GM23338 (cell line): ENCODE measurements around the gene ATP8A2. TPM values are rescaled to one million over a fixed set of nuclear protein-coding genes. Genes with fewer than 3 reads are reported as not detected.

Experiments used
- ATAC-seq: fragments of 200-7000 bp; cut with Tn5 transposase; 3 replicates; pipeline ENCODE4 v1.9.1; 2020
- DNase-seq: peaks from one replicate; pipeline ENCODE4 v3.0.0-alpha.2; 2015; ENCODE audit warnings: low spot score
- H2AFZ ChIP-seq: fragments of 200-600 bp; sonication (generic); 2 replicates; pipeline ENCODE4 v1.8.0; 2016; ENCODE audit warnings: antibody characterized with exemption, mild to moderate bottlenecking, moderate library complexity
- H3F3A ChIP-seq: fragments of 200-600 bp; sonication (generic); replicated peaks from 2 replicates; pipeline ENCODE4 v1.8.0; 2017; ENCODE audit warnings: antibody characterized with exemption, mixed run types, low read depth
- H3K27ac ChIP-seq: fragments of 200-600 bp; sonication (generic); 2 replicates; pipeline ENCODE4 v1.6.1; 2016; ENCODE audit warnings: low read depth
- H3K27me3 ChIP-seq: fragments of 200-600 bp; sonication (generic); 2 replicates; pipeline ENCODE4 v1.8.0; 2016; ENCODE audit warnings: mild to moderate bottlenecking, mixed run types, moderate library complexity; ENCODE audit not compliant: insufficient read depth
- H3K36me3 ChIP-seq: fragments of 200-600 bp; sonication (generic); 2 replicates; pipeline ENCODE4 v1.8.0; 2016; ENCODE audit warnings: mild to moderate bottlenecking; ENCODE audit not compliant: insufficient read depth
- H3K4me1 ChIP-seq: fragments of 200-600 bp; sonication (generic); 2 replicates; pipeline ENCODE4 v1.8.0; 2016; ENCODE audit warnings: mild to moderate bottlenecking, moderate library complexity; ENCODE audit not compliant: insufficient read depth
- H3K4me2 ChIP-seq: fragments of 200-600 bp; sonication (generic); 2 replicates; pipeline ENCODE4 v1.7.1; 2017; ENCODE audit warnings: mixed run types
- H3K4me3 ChIP-seq: fragments of 200-600 bp; sonication (generic); 2 replicates; pipeline ENCODE4 v1.6.1; 2016; ENCODE audit warnings: mixed run types
- H3K79me2 ChIP-seq: fragments of 200-600 bp; sonication (generic); replicated peaks from 2 replicates; pipeline ENCODE4 v1.8.0; 2017; ENCODE audit warnings: mild to moderate bottlenecking; ENCODE audit not compliant: insufficient read depth
- H3K9me2 ChIP-seq: fragments of 200-600 bp; sonication (generic); 2 replicates; pipeline ENCODE4 v1.8.0; 2017; ENCODE audit not compliant: insufficient read depth
- H4K20me1 ChIP-seq: fragments of 200-600 bp; sonication (generic); replicated peaks from 2 replicates; pipeline ENCODE4 v1.8.0; 2017; ENCODE audit warnings: mild to moderate bottlenecking; ENCODE audit not compliant: insufficient read depth
- H3K27ac Mint-ChIP-seq: 2 replicates; pipeline ENCODE4 v1.8.0; 2020; ENCODE audit warnings: inconsistent platforms, mild to moderate bottlenecking, moderate library complexity, mixed read lengths
- H3K27me3 Mint-ChIP-seq: 3 replicates; pipeline ENCODE4 v1.8.0; 2022; ENCODE audit warnings: low read depth, mild to moderate bottlenecking, moderate library complexity, mixed read lengths, inconsistent platforms; ENCODE audit not compliant: insufficient read depth, poor library complexity
- H3K36me3 Mint-ChIP-seq: 3 replicates; pipeline ENCODE4 v1.8.0; 2021; ENCODE audit warnings: low read depth, mild to moderate bottlenecking, inconsistent platforms, moderate library complexity, mixed read lengths
- H3K4me1 Mint-ChIP-seq: 3 replicates; pipeline ENCODE4 v1.8.0; 2020; ENCODE audit warnings: mild to moderate bottlenecking, inconsistent platforms, mixed read lengths
- H3K4me3 Mint-ChIP-seq: 3 replicates; pipeline ENCODE4 v1.8.0; 2021; ENCODE audit warnings: moderate library complexity, mild to moderate bottlenecking, inconsistent platforms, mixed read lengths
- H3K9me3 Mint-ChIP-seq: 3 replicates; pipeline ENCODE4 v1.8.0; 2020; ENCODE audit warnings: moderate library complexity, mild to moderate bottlenecking, inconsistent platforms, mixed read lengths
- CREB1 ChIP-seq: fragments of 250-450 bp; sonication (Bioruptor Pico); IDR thresholded peaks from 2 replicates; pipeline ENCODE4 v1.5.0; 2020; ENCODE audit warnings: low read depth, mild to moderate bottlenecking, moderate library complexity
- CTCF ChIP-seq, 2 experiments: fragments of 200-600 bp in 1 of 2; sonication (generic) in 1 of 2; conservative IDR thresholded peaks; 2 replicates each; pipeline versions ENCODE4 v1.5.1 to v1.6.1; 2016 to 2017; ENCODE audit warnings: antibody characterized with exemption in 2 of 2, low read depth in 2 of 2, mild to moderate bottlenecking in 2 of 2, moderate library complexity in 1 of 2
- ETS1 ChIP-seq: IDR thresholded peaks from 2 replicates; pipeline ENCODE4 v1.6.1; 2016; ENCODE audit warnings: antibody characterized with exemption
- JUNB ChIP-seq: IDR thresholded peaks from one replicate; pipeline ENCODE4 v1.6.1; 2016; ENCODE audit warnings: antibody characterized with exemption; ENCODE audit not compliant: unreplicated experiment
- ZNF331 ChIP-seq: fragments of 250-450 bp; sonication (Bioruptor Pico); IDR thresholded peaks from 2 replicates; pipeline ENCODE4 v1.5.0; 2020; ENCODE audit warnings: low read depth, mild to moderate bottlenecking, moderate library complexity
- ZNF462 ChIP-seq: fragments of 250-450 bp; sonication (Bioruptor Pico); IDR thresholded peaks from 2 replicates; pipeline ENCODE4 v1.5.0; 2020; ENCODE audit warnings: mild to moderate bottlenecking, moderate library complexity
- polyA plus RNA-seq: library from polyadenylated mRNA; unstranded; fragments of >200 nt; fragmentation: Nextera tagmentation; extraction: Ambion mirVana; gene quantifications from 2 replicates; pipeline ENCODE4 v1.2.1, GENCODE V29; 2016
- total RNA-seq: library from RNA; depleted of rRNA; stranded (reverse); fragments of >200 nt; shearing (Covaris generic); gene quantifications from 2 replicates; pipeline ENCODE4 v1.2.3, GENCODE V29; 2014

ATP8A2 gene
- total and polyA plus RNA-seq, 2 experiments from 2014 or later, result 5.7 to 8.8 TPM

- TF ChIP-seq ZNF462 (CRISPR knock-in tag), result no peak
- no peak for TF ChIP-seq JUNB
- TF ChIP-seq ETS1, result no peak
Measured at GRCh38 chr13:25380082-25380481, 8.3 kb downstream of the ATP8A2 start (continued).

- no peak overlapping the region for H3K4me2 ChIP-seq
- no peak overlapping the region for H2AFZ ChIP-seq
- H3K27me3 ChIP-seq, result no peaks in the 10 kb centered on the region
- Mint-ChIP-seq H3K9me3 (no peaks in the 10 kb centered on the region; the same call in 1 of the 3 replicates), H3K27me3 (no peaks in the 10 kb centered on the region), H3K4me3 (no peak overlapping the region), H3K27ac (no peak overlapping the region), H3K4me1 (peaks cover 29% of the 10 kb centered on the region), H3K36me3 (0 out of 3 replicates have a peak, but pooled peaks cover 2% of the 10 kb centered on the region)
- no peaks in the 10 kb centered on the region for H3K79me2 ChIP-seq
- H3K4me1 ChIP-seq, result peaks cover 31% of the 10 kb centered on the region
- H3K4me3 ChIP-seq, result no peak overlapping the region
- H3K36me3 ChIP-seq, result no peaks in the 10 kb centered on the region
- H3K9me2 ChIP-seq, result no peaks in the 10 kb centered on the region
- DNase-seq (no peak), ATAC-seq (no peak)
- no peak overlapping the region for H3K27ac ChIP-seq
- no peaks in the 10 kb centered on the region for H4K20me1 ChIP-seq
- no peaks in the 10 kb centered on the region for H3F3A ChIP-seq
- TF ChIP-seq CREB1 (no peak), CTCF (conservative IDR thresholded peaks at IDR 0.05; ENCODE audit: low read depth in 2 of 2) (no peak), ZNF331 (CRISPR knock-in tag) (no peak), ZNF462 (CRISPR knock-in tag) (no peak)
Measured at GRCh38 chr13:25380741-25381324, 9.1 kb downstream of the ATP8A2 start.
